CD4-positive, alpha-beta T cell (primary cell): ENCODE results near the gene TCF3. TPM values are rescaled to one million over a fixed set of nuclear protein-coding genes. Genes with fewer than 3 reads are reported as not detected.

ENCODE experiments used
- ATAC-seq: fragments of 200-7000 bp; cut with Tn5 transposase; one replicate; pipeline ENCODE4 v1.10.0; 2022; ENCODE audit warnings: mild to moderate bottlenecking; ENCODE audit not compliant: poor library complexity
- CTCF ChIA-PET: fragments of 350-600 bp; sonication (Branson Sonifier 250); formaldehyde crosslinking; loops from one replicate; lab custom pipeline; 2021; ENCODE audit warnings: antibody characterized with exemption, inconsistent platforms; lab: Charles Lee
- POLR2A ChIA-PET: fragments of 350-600 bp; sonication (Branson Sonifier 250); formaldehyde crosslinking; loops from one replicate; lab custom pipeline; 2021; ENCODE audit warnings: antibody characterized with exemption, inconsistent platforms; lab: Charles Lee
- DNase-seq, 14 experiments: peaks; one replicate each; pipeline ENCODE4 v3.0.0-alpha.2; 2013 to 2020; ENCODE audit warnings: mixed read lengths in 2 of 14
- H3K27ac ChIP-seq, 2 donors: one replicate each; pipeline versions ENCODE4 v1.5.1 to v1.7.0; 2013; ENCODE audit warnings: low read length in 2 of 2, low read depth in 1 of 2, mild to moderate bottlenecking in 1 of 2
- H3K27me3 ChIP-seq, 2 experiments: 1 replicate in 1 of 2; 2 replicates in 1 of 2; pipeline versions ENCODE4 v1.6.1 to v1.7.0; 2013; ENCODE audit warnings: low read length in 2 of 2, control low read depth in 1 of 2, mild to moderate bottlenecking in 1 of 2, moderate library complexity in 1 of 2; ENCODE audit not compliant: insufficient read depth in 2 of 2, control insufficient read depth in 1 of 2
- H3K36me3 ChIP-seq: one replicate; pipeline ENCODE4 v1.6.1; 2013; ENCODE audit warnings: low read length, control low read depth; ENCODE audit not compliant: insufficient read depth
- H3K4me1 ChIP-seq: one replicate; pipeline ENCODE4 v1.6.1; 2013; ENCODE audit warnings: low read length, control low read depth; ENCODE audit not compliant: insufficient read depth
- H3K4me3 ChIP-seq: one replicate; pipeline ENCODE4 v1.5.1; 2013; ENCODE audit warnings: mild to moderate bottlenecking, low read length, moderate library complexity
- H3K9me3 ChIP-seq, 2 experiments: 1 replicate in 1 of 2; 2 replicates in 1 of 2; pipeline versions ENCODE4 v1.6.1 to v1.7.0; 2013; ENCODE audit warnings: low read length in 2 of 2, mild to moderate bottlenecking in 2 of 2, control low read depth in 1 of 2, moderate library complexity in 1 of 2; ENCODE audit not compliant: control insufficient read depth in 1 of 2, insufficient read depth in 1 of 2
- H3K27ac Mint-ChIP-seq: one replicate; pipeline ENCODE4 v1.8.0; 2020; ENCODE audit warnings: mixed read lengths
- H3K27me3 Mint-ChIP-seq: one replicate; pipeline ENCODE4 v1.8.0; 2021; ENCODE audit warnings: mixed read lengths
- H3K36me3 Mint-ChIP-seq: one replicate; pipeline ENCODE4 v1.8.0; 2021; ENCODE audit warnings: low read depth, mixed read lengths
- H3K4me1 Mint-ChIP-seq: one replicate; pipeline ENCODE4 v1.8.0; 2021; ENCODE audit warnings: low read depth, mixed read lengths
- H3K4me3 Mint-ChIP-seq: one replicate; pipeline ENCODE4 v1.8.0; 2020; ENCODE audit warnings: mild to moderate bottlenecking, mixed read lengths
- H3K9me3 Mint-ChIP-seq: one replicate; pipeline ENCODE4 v1.8.0; 2020; ENCODE audit warnings: mixed read lengths
- intact Hi-C, 2 experiments: fragments of 100-400 bp; cut with DNase I in 1 of 2; cut with micrococcal nuclease in 1 of 2; formaldehyde crosslinking; loops; one replicate each; pipeline versions ENCODE4 v1.15.1 to v1.9.0; 2023 to 2025; cut with DNase I, micrococcal nuclease
- total RNA-seq, 174 experiments: library from RNA in 2 of 174; stranded (reverse) in 2 of 174; gene quantifications; one replicate each; pipeline ENCODE4 v1.2.3 and lab custom pipeline; 2021 to 2026
- TF ChIP-seq, protein P1 (sequence below): fragments of 200-600 bp; IDR thresholded peaks from one replicate; pipeline ENCODE4 v1.8.0; 2022; ENCODE audit warnings: antibody characterized with exemption, mild to moderate bottlenecking

The TCF3 gene
- total RNA-seq, 2 experiments from 2014 or later, result 51.2 to 52.2 TPM

DNA sequence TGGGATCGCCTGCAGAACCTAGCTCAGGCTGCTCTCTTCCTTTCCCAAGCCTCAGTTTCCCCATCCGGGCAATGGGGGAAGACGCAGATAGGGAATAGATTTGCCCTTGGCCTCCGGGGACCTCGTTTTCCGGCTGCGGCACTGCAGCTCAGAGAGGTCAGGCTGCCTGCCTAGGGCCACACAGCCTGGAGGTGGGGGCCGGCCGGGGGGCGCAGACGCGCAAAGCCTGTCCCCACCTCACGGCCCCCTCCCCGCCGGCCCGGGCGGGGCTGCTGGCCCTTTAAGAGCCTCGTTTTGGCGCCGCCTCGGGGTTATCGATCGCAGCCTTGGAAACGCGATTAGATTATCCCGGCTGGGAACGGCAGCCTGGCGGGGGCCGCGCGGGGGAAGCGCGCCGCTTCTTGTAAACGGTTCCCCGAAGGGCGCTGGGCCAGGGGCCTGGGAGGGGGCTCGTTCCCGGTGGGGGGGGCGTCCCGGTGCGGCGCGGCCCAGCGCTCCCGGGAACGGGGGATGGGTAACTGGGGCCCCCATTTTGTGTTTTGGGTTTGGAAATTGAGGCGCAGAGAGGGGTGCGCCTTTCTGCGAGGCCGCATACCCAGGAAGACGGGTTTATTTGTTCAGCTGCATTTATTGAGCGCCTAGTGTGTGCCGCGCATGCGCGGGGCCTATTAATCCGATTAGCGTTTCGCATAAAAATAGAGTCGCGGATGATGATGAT is 23.4 kb upstream of the TCF3 start:
- Mint-ChIP-seq H3K36me3 (no peaks in the 10 kb centered on the region), H3K9me3 (no peaks in the 10 kb centered on the region), H3K4me3 (no peak overlapping the region), H3K27ac (no peak overlapping the region), H3K4me1 (no peaks in the 10 kb centered on the region), H3K27me3 (peaks cover 68% of the 10 kb centered on the region)
- peaks cover 14% of the 10 kb centered on the region for H3K4me1 ChIP-seq
- TF ChIP-seq, protein P1, sequence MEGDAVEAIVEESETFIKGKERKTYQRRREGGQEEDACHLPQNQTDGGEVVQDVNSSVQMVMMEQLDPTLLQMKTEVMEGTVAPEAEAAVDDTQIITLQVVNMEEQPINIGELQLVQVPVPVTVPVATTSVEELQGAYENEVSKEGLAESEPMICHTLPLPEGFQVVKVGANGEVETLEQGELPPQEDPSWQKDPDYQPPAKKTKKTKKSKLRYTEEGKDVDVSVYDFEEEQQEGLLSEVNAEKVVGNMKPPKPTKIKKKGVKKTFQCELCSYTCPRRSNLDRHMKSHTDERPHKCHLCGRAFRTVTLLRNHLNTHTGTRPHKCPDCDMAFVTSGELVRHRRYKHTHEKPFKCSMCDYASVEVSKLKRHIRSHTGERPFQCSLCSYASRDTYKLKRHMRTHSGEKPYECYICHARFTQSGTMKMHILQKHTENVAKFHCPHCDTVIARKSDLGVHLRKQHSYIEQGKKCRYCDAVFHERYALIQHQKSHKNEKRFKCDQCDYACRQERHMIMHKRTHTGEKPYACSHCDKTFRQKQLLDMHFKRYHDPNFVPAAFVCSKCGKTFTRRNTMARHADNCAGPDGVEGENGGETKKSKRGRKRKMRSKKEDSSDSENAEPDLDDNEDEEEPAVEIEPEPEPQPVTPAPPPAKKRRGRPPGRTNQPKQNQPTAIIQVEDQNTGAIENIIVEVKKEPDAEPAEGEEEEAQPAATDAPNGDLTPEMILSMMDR, result no peak
- peaks cover 0 to 11% of the 10 kb centered on the region in 2 experiments for H3K9me3 ChIP-seq
- no peak overlapping the region for H3K27ac ChIP-seq
- intact Hi-C loops, result loop anchor here in 1 of 2 experiments (10.0 kb wide), 1 partner anchor 131 kb away; no protein-coding TSS in a partner anchor
- DNase-seq, result no peak
- CTCF ChIA-PET, result no interaction called here
- POLR2A ChIA-PET, result no interaction called here
- ATAC-seq, result no peak
- H3K4me3 ChIP-seq, result no peak overlapping the region
- no peaks in the 10 kb centered on the region for H3K36me3 ChIP-seq
- H3K27me3 ChIP-seq, result peaks cover 48 to 58% of the 10 kb centered on the region in 2 experiments

DNA sequence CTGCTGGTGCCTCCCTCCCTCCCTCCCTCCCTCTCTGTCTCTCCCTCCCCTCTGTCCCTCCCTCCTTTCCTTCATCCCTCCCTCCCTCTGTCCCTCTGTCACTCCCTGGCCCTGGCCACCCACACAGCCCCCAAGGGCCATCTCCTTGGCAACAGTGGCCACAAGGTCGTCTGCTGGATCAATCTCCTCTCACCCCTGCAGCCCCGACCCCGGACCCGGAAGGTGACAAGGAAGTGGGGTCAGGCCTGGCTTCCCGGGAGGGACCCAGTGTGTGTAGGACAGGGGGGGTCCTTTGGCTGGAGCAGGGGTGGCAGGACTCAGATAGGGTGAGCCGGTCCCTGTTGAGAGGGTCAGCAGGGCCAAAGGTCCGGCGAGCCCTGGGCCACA is 21.9 kb upstream of the TCF3 start:
- Histone ChIP-seq H3K27ac (no peak overlapping the region), H3K4me1 (peaks cover 16% of the 10 kb centered on the region), H3K36me3 (no peaks in the 10 kb centered on the region), H3K4me3 (no peak overlapping the region), H3K27me3 (peaks cover 51 to 67% of the 10 kb centered on the region in 2 experiments), H3K9me3 (peaks cover 0 to 11% of the 10 kb centered on the region in 2 experiments)
- POLR2A ChIA-PET, result no interaction called here
- Mint-ChIP-seq H3K27ac (no peak overlapping the region), H3K36me3 (no peaks in the 10 kb centered on the region), H3K9me3 (no peaks in the 10 kb centered on the region), H3K27me3 (peaks cover 64% of the 10 kb centered on the region), H3K4me1 (peaks cover under 1% of the 10 kb centered on the region), H3K4me3 (no peak overlapping the region)
- intact Hi-C loops, result loop anchor here (5.0 to 10.0 kb wide), 3 partner anchors 52 to 153 kb away; no protein-coding TSS in a partner anchor
- DNase-seq, result no peak
- CTCF ChIA-PET, result interaction anchor here (3.6 kb wide), 1 partner anchor 69 kb away, joined by 31 read pairs; the partner anchor contains the start of gene UQCR11
- TF ChIP-seq, protein P1, result no peak
- no peak for ATAC-seq

DNA sequence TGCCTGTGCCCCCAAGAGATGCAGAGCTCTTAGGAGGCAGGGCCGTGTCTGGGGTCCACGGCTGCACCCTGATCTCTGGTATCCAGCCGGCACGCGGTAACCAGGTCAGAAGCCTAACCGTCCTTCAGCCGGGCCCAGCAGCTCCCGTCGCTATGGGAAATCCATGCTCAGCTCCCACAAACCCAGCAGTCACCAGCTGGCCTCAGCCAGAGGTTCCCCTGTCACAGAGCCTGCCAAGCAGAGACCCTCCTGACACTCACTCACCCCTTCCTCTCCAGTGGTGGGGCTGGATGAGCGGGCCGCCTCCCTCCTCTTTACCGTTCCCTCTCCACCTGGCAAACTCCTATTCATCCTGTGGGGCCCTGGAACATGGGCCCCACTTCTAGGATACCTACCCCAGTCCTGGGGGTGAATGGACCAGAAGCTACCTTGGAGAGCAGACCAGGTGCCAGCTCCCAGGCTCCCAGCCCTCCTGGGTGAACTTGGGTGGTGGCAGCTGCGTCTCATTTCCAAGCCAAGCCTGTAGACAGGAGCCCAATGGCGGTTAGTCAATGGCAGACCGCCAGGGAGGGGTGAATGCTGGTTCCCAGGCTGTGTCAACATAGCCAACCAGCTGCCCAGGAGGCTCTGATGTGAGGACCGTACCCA is 21.4 kb upstream of the TCF3 start:
- peaks cover 68% of the 10 kb centered on the region for H3K27me3 Mint-ChIP-seq

More for the DNA sequence above, 21.4 kb upstream of the TCF3 start:
- H3K27ac Mint-ChIP-seq, result no peak overlapping the region
- Histone ChIP-seq H3K27me3 (peaks cover 54 to 68% of the 10 kb centered on the region in 2 experiments), H3K36me3 (no peaks in the 10 kb centered on the region), H3K27ac (no peak overlapping the region), H3K4me3 (no peak overlapping the region), H3K9me3 (peaks cover 0 to 16% of the 10 kb centered on the region in 2 experiments), H3K4me1 (peaks cover 21% of the 10 kb centered on the region)
- no peaks in the 10 kb centered on the region for H3K9me3 Mint-ChIP-seq
- TF ChIP-seq, protein P1, result no peak
- intact Hi-C loops, result loop anchor here (2.0 to 10.0 kb wide), 4 partner anchors 51 to 154 kb away; no protein-coding TSS in a partner anchor
- ChIA-PET POLR2A (no interaction called here), CTCF (interaction anchor here (0.6 to 3.6 kb wide), 3 partner anchors 68 to 156 kb away, joined by 3 to 31 read pairs (median 3); partner anchors contain the start of gene UQCR11)
- ATAC-seq, result no peak
- no peak overlapping the region for H3K4me3 Mint-ChIP-seq
- no peaks in the 10 kb centered on the region for H3K36me3 Mint-ChIP-seq
- DNase-seq, result no peak
- H3K4me1 Mint-ChIP-seq, result peaks cover 5% of the 10 kb centered on the region
